Kidney tubule cell (primary cell): Measurements from ENCODE around the gene SERINC5.

Experiments used
- DNase-seq: peaks from one replicate; pipeline ENCODE4 v3.0.0-alpha.2; 2018; ENCODE audit warnings: low spot score

Gene SERINC5

GRCh38 chr5:80094236-80094738 is 161.6 kb downstream of the SERINC5 start:
- no peak for DNase-seq

DNA sequence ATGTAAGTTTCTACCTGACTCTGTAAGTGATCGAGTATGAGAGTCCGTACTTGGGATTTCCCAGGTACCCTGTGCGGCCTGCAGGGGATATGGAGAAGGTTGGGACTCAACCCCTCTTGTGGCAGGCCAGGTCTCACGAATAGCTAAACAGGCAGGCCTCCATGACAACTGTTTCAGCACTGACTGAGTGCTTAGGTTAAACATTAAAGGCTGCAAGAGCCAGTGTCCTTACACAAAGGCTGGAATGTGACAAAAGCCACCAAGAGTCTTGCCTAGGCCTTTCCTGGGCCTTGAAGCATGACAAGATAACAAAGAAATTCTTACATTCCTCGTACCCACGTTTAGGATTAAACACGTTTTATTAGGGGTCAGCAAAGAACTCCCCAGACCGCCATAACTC is 162.1 kb downstream of the SERINC5 start:
- peak; percentile 94 for DNase-seq

- DNase-seq: no peak
Observed at GRCh38 chr5:80092486-80093107, 163.3 kb downstream of the SERINC5 start.

- DNase-seq: peak; percentile 60
Observed at GRCh38 chr5:80091792-80092192, 164.1 kb downstream of the SERINC5 start.

- DNase-seq: no peak
Observed at GRCh38 chr5:80090884-80091166, 165.0 kb downstream of the SERINC5 start.

GRCh38 chr5:80083101-80083890 is 172.6 kb downstream of the SERINC5 start:
- peak; percentile 84 for DNase-seq

DNA sequence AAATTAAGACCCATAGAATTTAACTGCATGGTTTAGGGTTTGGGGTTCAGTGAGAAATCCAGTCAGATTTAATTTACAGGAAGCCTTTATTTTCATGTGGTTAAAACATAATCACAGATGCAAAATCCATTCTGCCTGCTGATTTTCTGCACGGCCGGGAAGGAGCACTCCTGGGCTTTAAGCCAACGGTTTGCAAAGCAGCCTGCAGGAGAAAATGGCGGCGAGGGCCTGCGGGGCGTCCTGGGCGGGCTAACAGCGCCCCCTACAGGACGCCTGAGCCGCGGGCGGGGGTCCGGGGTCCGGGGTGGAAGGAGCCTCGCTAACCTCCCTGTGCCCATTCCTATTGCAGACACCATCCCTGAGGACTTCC is 173.1 kb downstream of the SERINC5 start:
- DNase-seq: peak; percentile 65

DNA sequence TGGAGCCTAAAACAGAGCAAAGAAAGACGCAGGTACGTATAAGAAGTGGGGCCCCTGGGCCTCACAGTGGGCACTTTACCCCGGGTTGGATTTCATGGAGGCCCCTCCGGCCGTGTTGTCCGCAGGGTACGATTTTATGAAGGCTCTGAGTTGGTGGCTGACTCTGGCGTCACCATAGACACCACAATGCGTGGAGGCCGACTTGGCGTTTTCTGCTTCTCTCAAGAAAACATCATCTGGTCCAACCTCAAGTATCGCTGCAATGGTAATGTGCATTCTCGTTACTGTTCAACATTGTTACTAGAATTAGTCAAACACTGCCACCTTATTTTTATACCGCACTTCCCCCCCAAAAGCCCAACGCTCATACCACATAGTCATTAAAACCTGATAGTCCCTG is 173.6 kb downstream of the SERINC5 start:
- no peak for DNase-seq

DNA sequence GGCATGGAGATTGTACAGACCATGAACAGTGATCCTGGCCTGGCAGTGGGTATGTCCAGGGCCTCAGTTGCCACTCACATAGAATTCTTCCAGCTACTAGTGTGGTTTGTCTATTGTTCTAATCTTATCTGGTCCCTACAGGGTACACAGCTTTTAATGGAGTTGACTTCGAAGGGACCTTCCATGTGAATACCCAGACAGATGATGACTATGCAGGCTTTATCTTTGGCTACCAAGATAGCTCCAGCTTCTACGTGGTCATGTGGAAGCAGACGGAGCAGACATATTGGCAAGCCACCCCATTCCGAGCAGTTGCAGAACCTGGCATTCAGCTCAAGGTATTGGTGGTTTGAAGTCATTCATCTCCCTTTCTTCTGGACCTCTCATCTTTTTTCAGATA is 176.9 kb downstream of the SERINC5 start:
- DNase-seq: no peak

DNA sequence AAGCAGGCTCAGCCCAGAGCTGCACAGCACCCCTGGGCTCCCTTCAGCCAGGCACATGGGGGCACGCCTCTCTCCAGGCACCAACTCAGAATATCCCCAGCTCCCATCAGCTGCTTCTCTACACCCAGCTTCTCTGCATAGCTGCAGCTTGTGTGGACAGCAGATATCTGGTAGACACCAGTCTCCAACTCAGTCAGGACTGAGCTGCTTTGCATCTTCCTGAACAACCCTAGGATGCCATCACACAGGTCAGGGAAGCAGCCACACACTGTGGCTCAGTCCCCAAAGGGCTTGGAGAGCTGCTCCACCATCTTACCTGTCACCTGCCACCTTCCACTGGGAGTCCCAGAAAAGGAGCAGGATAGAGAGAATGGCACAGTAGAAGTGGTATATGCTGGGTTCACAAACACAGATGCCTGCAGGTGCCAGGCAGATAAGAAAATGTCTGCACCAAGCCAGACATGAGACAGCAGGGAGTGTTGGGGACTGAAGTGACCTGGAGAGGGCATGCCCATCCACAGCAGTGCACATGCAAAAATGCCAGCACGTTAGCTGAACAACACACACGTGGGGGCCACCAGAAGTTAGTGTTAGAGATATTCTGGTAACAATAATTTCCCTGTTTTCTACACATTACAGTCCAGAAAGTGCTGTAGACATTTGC is 178.7 kb downstream of the SERINC5 start:
- DNase-seq: no peak

DNA sequence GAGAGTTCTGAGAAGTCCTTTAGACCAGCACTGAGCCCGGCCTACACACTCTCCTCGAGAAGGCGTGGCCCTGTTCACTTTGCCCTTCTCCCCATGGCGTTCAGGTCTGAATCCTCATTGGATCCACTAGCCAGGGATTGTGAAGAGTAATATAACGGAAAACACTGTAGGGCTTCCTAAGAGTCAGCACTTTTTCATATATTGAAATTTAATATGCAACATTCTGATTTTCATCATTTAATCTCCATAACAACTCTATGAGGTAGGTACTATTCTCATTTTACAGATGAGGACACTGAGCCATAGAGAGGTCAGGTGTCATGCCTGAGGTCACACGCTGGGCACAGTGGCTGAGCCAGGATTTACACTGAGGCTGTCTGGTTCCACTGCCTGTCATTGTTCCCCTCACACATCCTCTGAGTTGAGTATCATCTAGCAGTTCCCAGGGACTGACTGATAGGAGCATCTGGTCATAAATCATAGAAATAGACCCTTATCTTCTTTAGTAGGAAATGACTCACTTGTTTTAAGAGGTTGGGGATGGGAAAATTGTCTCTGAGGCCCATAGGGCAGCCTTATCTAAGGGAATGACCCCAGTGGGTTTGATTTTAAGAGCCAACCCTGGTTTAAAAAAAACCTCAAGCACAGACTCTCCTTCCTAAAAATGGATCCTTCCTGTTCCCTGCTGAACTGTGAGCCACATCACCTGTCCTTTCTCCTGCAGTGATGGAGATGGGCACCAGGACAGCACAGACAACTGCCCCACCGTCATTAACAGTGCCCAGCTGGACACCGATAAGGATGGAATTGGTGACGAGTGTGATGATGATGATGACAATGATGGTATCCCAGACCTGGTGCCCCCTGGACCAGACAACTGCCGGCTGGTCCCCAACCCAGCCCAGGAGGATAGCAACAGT is 179.5 kb downstream of the SERINC5 start:
- DNase-seq: no peak

DNA sequence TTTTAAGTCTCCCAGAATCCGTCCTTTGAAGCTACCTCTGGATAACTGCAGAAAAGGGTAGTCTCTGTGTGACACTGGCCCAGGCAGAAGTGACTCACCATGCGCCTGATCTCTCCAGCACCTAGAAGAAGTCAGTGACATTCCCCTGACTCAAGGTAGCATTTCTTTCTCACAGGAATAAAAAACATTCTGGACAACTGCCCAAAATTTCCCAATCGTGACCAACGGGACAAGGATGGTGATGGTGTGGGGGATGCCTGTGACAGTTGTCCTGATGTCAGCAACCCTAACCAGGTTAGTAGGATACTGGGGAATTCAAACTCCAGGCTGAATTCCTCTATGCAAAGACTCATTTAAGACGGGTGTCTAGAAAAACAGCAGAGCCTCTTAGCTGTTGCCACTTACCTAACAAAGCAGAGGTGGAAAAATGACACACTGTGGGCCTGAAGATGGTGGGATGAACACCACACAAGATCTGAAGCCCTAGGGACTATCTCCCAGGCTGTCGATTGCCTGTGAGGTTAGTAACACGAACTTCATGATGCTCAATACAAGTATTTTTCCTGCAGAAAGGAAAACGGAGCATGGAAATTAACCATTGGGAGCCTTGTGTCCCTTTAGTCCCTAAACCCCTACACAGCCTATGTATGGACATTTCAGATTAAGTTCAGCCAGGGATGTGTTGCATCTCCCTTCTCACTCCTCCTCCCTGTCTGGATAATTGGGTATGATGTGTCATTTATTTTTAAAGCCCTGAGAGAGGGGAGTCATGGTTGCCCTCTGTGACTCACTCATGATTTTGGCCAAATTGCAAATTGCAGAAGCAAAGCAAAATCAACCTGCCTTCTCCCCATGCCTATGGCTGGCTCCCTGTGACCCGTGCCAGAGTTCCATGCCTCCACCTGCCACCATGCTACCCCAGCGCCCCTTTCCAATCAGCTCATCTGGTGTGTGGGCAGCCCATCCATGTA is 183.5 kb downstream of the SERINC5 start:
- peak; percentile 55 for DNase-seq

- peak; percentile 17 for DNase-seq
Observed at GRCh38 chr5:80071510-80072021, 184.3 kb downstream of the SERINC5 start.

GRCh38 chr5:80070338-80071056 is 185.4 kb downstream of the SERINC5 start:
- DNase-seq: no peak

- DNase-seq: no peak
Observed at GRCh38 chr5:80069918-80070318, 185.9 kb downstream of the SERINC5 start.

DNA sequence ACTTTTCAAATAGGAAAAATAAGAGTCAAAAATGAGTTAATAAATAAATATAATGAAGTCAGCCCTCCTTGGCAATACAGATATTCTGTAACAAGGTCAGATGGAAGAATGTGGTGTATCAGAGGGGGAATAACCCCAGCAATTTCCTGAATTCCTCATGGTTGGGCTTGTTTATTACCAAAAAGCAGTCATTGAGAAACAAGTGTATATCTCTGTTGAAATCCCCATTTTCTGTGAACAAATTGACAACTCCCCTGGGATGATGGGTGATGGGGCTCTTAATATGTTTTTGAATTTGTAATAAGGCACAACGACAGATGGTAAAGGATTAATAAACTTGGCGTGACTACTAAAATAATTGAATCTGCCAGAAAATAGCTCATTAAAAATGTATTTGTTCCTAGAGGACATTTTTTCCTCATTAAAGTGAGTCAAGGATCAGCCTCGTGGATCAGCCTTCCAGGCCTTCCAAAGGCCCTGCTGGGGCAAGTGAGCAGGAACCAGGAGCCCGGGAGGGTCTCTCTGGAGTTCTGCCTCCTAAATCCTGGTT is 186.5 kb downstream of the SERINC5 start:
- DNase-seq: no peak

DNA sequence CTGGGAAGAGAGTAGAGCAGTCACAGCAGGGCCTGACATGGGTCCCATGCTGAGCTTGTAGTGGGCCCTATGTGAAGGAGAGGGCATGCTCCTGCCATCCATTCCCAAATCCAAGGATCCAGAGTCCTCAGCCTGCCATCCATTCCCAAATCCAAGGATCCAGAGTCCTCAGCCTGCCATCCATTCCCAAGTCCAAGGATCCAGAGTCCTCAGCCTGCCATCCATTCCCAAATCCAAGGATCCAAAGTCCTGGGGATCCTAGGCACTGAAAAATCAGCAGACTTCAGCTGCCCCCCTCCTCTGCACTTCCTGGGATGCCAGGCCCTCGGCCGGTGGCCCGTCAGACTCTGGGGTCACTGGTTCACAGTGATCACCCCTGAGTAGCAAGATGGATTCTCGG is 187.1 kb downstream of the SERINC5 start:
- DNase-seq: no peak

GRCh38 chr5:80068246-80068636 is 187.6 kb downstream of the SERINC5 start:
- DNase-seq: no peak

DNA sequence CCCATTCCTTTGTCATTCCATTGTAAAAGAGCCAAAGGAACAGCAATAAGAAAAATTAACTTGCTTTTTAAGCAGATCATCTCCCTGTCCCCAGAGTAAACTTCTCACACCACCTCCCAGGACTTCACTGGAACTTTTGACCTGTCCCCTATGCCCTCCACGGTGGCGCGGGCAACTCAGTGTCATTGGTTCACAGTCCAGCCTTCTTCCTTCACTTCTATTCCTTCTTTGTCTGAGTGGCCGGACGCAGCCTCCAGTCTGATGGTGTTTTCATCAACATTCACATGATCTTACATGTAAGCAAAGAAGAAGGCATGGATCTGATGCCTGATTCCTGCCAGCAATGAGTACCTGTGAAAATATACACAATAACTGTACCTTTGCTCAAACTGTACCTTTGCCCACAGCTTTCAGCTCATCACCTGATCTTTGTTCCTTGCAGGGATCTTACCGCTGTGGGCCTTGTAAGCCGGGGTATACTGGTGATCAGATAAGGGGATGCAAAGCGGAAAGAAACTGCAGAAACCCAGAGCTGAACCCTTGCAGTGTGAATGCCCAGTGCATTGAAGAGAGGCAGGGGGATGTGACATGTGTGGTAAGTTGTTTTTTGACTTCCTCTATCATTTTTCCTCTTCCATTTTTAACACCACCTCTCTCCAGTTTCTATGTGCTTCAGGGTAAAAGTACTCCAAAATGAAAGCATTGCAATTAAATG is 188.2 kb downstream of the SERINC5 start:
- no peak for DNase-seq
